HL-60 (cell line): ENCODE measurements around the gene MARCHF10.

Experiments
- DNase-seq, 2 experiments: peaks; one replicate each; pipeline ENCODE4 v3.0.0-alpha.2; 2010 to 2020; ENCODE audit warnings: low read depth in 1 of 2, low spot score in 1 of 2
- H3K27ac ChIP-seq: fragments of 250-450 bp; sonication (Bioruptor Pico); replicated peaks from 2 replicates; pipeline ENCODE4 v1.5.1; 2020; ENCODE audit warnings: mild to moderate bottlenecking, moderate library complexity
- H3K27me3 ChIP-seq: fragments of 250-450 bp; sonication (Bioruptor Pico); 2 replicates; pipeline ENCODE4 v1.5.1; 2021; ENCODE audit warnings: mild to moderate bottlenecking, moderate library complexity; ENCODE audit not compliant: insufficient read depth, poor library complexity, severe bottlenecking
- H3K4me3 ChIP-seq: replicated peaks from 2 replicates; pipeline ENCODE4 v1.5.1; 2011; ENCODE audit warnings: mild to moderate bottlenecking, control low read depth, low read length; ENCODE audit not compliant: insufficient read depth
- GABPA ChIP-seq: IDR thresholded peaks from 2 replicates; pipeline ENCODE4 v1.6.1; 2012; ENCODE audit warnings: low read depth
- POLR2AphosphoS5 ChIP-seq: IDR thresholded peaks from 2 replicates; pipeline ENCODE4 v1.6.1; 2012; ENCODE audit warnings: low read depth
- SPI1 ChIP-seq: IDR thresholded peaks from 2 replicates; pipeline ENCODE4 v1.6.1; 2012; ENCODE audit warnings: low read depth, mild to moderate bottlenecking, borderline replicate concordance
- TF ChIP-seq, protein P1 (sequence below): IDR thresholded peaks from 2 replicates; pipeline ENCODE4 v1.6.1; 2012; ENCODE audit warnings: low read depth; ENCODE audit not compliant: insufficient replicate concordance
- TF ChIP-seq, protein P2 (sequence below): IDR thresholded peaks from one replicate; pipeline ENCODE4 v1.5.1; 2011; ENCODE audit warnings: low read length, control low read depth, inconsistent platforms; ENCODE audit not compliant: insufficient read depth

Gene MARCHF10

DNA sequence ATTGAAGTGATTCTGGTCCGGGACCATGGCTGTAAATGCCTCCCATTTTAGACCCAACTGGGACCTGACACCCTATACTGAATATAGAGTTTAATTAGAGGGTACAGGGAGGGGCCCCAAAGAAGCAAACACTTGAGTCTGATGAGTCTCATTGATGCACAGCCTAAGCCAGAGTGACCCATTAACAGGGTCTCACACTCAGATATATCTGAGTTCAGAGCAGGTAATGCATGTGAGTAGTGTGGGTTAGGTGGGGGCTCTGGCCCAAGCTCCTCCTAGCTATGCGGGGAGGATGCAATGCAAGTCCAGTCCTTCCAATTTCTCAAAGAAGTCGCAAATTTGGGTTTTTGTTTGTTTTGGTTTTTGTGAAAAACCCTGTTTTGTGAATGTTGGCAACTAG is 17.1 kb upstream of the MARCHF10 start:
- Histone ChIP-seq H3K27me3 (no peaks in the 10 kb centered on the region), H3K27ac (no peak overlapping the region), H3K4me3 (no peak overlapping the region)
- TF ChIP-seq, protein P1, sequence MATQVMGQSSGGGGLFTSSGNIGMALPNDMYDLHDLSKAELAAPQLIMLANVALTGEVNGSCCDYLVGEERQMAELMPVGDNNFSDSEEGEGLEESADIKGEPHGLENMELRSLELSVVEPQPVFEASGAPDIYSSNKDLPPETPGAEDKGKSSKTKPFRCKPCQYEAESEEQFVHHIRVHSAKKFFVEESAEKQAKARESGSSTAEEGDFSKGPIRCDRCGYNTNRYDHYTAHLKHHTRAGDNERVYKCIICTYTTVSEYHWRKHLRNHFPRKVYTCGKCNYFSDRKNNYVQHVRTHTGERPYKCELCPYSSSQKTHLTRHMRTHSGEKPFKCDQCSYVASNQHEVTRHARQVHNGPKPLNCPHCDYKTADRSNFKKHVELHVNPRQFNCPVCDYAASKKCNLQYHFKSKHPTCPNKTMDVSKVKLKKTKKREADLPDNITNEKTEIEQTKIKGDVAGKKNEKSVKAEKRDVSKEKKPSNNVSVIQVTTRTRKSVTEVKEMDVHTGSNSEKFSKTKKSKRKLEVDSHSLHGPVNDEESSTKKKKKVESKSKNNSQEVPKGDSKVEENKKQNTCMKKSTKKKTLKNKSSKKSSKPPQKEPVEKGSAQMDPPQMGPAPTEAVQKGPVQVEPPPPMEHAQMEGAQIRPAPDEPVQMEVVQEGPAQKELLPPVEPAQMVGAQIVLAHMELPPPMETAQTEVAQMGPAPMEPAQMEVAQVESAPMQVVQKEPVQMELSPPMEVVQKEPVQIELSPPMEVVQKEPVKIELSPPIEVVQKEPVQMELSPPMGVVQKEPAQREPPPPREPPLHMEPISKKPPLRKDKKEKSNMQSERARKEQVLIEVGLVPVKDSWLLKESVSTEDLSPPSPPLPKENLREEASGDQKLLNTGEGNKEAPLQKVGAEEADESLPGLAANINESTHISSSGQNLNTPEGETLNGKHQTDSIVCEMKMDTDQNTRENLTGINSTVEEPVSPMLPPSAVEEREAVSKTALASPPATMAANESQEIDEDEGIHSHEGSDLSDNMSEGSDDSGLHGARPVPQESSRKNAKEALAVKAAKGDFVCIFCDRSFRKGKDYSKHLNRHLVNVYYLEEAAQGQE: no peak
- TF ChIP-seq GABPA: no peak
- TF ChIP-seq POLR2AphosphoS5: no peak
- TF ChIP-seq SPI1: no peak
- TF ChIP-seq, protein P2, sequence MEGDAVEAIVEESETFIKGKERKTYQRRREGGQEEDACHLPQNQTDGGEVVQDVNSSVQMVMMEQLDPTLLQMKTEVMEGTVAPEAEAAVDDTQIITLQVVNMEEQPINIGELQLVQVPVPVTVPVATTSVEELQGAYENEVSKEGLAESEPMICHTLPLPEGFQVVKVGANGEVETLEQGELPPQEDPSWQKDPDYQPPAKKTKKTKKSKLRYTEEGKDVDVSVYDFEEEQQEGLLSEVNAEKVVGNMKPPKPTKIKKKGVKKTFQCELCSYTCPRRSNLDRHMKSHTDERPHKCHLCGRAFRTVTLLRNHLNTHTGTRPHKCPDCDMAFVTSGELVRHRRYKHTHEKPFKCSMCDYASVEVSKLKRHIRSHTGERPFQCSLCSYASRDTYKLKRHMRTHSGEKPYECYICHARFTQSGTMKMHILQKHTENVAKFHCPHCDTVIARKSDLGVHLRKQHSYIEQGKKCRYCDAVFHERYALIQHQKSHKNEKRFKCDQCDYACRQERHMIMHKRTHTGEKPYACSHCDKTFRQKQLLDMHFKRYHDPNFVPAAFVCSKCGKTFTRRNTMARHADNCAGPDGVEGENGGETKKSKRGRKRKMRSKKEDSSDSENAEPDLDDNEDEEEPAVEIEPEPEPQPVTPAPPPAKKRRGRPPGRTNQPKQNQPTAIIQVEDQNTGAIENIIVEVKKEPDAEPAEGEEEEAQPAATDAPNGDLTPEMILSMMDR: no peak
- no peak for DNase-seq

DNA sequence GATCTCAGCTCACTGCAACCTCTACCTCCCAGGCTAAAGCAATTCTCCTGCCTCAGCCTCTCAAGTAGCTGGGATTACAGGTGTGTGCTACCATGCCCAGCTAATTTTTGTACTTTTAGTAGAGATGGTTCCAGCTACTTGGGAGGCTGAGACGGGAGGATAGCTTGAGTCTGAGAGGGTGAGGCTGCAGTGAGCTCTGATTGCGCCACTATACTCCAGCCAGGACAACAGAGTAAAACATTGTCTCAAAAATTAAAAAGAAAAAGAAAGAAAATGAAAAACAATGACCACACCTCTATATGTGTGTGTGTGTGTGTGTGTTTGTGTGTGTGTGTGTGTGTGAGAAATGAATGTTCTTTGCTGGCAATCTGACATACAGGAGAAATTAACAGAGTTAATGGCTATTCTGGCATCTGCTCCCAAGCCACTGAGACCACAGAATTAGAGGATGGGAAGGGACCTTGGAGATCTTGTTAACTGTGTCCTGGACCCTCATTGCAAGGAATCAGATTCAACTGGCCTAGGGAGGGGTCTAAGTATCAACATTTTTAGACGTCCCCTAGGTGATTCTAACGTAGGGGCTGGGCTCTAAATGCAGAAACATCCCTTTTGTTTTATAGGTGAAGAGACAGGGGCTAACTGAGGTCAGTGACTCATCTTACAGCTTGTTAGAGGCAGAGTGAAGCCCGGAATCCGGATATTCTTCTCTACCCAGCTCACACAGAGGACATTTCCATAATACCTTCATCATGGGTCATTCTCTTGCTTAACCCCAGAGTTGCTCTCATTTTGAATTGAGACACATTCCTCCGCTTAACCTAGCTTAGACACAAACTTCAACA is 16.4 kb upstream of the MARCHF10 start:
- Histone ChIP-seq H3K27ac (no peak overlapping the region), H3K27me3 (no peaks in the 10 kb centered on the region), H3K4me3 (no peak overlapping the region)
- no peak for DNase-seq
- TF ChIP-seq POLR2AphosphoS5: no peak
- TF ChIP-seq GABPA: no peak
- TF ChIP-seq, protein P1: no peak
- TF ChIP-seq, protein P2: no peak
- no peak for TF ChIP-seq SPI1

DNA sequence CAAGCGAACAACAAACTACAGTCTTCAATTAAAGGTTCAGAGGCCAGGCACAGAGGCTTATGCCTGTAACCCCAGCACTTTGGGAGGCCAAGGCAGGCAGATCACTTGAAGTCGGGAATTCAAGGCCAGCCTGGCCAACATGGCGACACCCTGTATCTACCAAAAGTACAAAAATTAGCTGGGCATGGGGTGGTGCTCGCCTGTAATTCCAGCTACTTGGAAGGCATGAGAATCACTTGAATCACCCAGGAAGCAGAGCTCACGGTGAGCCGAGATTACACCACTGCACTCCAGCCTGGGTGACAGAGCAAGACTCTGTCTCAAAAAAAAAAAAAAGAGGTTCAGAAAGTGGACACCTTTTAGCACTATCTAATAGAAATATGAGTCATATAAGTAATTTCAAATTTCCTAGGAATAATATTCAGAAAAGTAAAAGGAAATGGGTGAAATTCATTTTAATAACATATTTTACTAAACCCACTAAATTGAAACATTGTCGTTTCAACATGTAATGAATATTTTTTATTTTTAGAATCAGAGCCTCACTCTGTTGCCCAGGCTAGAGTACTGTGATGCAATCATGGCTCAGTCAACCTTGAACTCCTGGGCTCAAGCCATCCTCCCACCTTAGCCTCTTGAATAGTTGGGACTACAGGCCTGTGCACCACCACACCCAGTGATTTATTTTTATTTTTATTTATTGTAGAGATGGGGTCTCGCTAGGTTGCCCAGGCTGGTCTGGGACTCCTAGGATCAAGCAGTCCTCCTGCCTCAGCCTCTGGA is 15.2 kb upstream of the MARCHF10 start:
- H3K4me3 ChIP-seq: no peak overlapping the region
- TF ChIP-seq, protein P2: no peak
- TF ChIP-seq SPI1: no peak
- no peak for TF ChIP-seq GABPA
- TF ChIP-seq, protein P1: no peak
- no peak for TF ChIP-seq POLR2AphosphoS5
- H3K27me3 ChIP-seq: no peaks in the 10 kb centered on the region
- H3K27ac ChIP-seq: no peak overlapping the region
- no peak for DNase-seq
